ENCODE results near the gene ENTPD1.

- TF ChIP-seq, protein P1, sequence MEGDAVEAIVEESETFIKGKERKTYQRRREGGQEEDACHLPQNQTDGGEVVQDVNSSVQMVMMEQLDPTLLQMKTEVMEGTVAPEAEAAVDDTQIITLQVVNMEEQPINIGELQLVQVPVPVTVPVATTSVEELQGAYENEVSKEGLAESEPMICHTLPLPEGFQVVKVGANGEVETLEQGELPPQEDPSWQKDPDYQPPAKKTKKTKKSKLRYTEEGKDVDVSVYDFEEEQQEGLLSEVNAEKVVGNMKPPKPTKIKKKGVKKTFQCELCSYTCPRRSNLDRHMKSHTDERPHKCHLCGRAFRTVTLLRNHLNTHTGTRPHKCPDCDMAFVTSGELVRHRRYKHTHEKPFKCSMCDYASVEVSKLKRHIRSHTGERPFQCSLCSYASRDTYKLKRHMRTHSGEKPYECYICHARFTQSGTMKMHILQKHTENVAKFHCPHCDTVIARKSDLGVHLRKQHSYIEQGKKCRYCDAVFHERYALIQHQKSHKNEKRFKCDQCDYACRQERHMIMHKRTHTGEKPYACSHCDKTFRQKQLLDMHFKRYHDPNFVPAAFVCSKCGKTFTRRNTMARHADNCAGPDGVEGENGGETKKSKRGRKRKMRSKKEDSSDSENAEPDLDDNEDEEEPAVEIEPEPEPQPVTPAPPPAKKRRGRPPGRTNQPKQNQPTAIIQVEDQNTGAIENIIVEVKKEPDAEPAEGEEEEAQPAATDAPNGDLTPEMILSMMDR (IDR thresholded peaks at IDR 0.05; ENCODE audit: low read depth, low read length): no peak
- TF ChIP-seq EZH2phosphoT487 (IDR thresholded peaks at IDR 0.05; ENCODE audit: low read depth): no peak
These were observed 133.9 kb downstream of the ENTPD1 start for GRCh38 chr10:95889830-95890229.
